Memory B cell (primary cell): ENCODE results near the gene RAP1B.
"Not testable (repeated sequence)": the region's sequence is repeated elsewhere in the genome, so short reads cannot be mapped to it uniquely, and the experiment has no call there.

Experiments used
- ATAC-seq: fragments of 150-1000 bp; cut with Tn5 transposase; 2 replicates; pipeline ENCODE4 v1.10.0; 2021; ENCODE audit warnings: low read depth, mild to moderate bottlenecking, moderate library complexity
- DNase-seq, 2 donors: peaks; one replicate each; pipeline ENCODE4 v3.0.0; 2022; ENCODE audit warnings: low spot score in 2 of 2
- H3K27ac Mint-ChIP-seq: one replicate; pipeline ENCODE4 v1.8.0; 2022; ENCODE audit warnings: mild to moderate bottlenecking, moderate library complexity, mixed read lengths
- H3K27me3 Mint-ChIP-seq: one replicate; pipeline ENCODE4 v1.8.0; 2022; ENCODE audit warnings: mixed read lengths
- H3K36me3 Mint-ChIP-seq: one replicate; pipeline ENCODE4 v1.8.0; 2022; ENCODE audit warnings: mild to moderate bottlenecking, mixed read lengths
- H3K4me1 Mint-ChIP-seq: one replicate; pipeline ENCODE4 v1.8.0; 2022; ENCODE audit warnings: mixed read lengths
- H3K4me3 Mint-ChIP-seq: one replicate; pipeline ENCODE4 v1.8.0; 2022; ENCODE audit warnings: mild to moderate bottlenecking, moderate library complexity, mixed read lengths
- H3K9me3 Mint-ChIP-seq: one replicate; pipeline ENCODE4 v1.8.0; 2022; ENCODE audit warnings: mixed read lengths

RAP1B gene

DNA sequence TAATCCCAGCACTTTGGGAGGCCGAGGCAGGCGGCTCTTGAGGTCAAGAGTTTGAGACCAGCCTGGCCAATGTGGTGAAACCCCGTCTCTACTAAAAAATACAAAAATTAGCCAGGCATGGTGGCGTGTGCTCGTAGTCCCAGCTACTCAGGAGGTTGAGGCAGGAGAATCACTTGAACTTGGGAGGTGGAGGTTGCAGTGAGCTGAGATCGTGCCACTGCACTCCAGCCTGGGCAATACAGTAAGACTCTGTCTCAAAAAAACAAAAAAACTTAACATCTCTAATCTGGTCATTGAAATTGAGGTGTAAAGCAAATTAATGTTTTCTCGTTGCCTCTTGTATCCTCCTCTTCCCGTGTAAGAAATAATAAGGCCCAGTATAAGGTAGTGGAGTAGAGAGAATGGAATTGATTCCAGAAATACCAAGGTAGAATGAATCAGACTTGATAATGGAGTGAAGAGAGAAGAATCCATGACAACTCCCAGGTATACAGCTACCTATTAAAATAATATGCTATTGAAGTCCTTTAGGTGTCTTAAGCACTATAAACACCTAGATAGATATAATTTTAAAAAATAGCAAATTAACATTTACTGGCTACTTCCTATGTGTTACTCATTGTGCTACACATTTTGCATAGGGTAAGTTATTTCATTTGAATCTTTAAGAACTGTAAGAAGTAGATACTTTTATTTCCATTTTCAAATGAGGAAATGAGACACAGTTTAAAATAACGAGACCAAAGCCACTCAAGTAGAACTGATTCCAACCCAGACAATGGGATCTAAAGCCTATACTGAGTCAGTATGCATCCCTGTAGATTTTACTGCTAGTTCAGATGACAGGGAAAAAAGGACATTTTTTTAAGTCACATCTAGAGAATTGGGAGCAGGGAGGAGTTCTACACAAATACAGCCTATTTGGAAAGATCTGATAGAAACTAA is 23.2 kb downstream of the RAP1B start:
- ATAC-seq, result peak; percentile 69
- Mint-ChIP-seq H3K9me3 (no peaks in the 10 kb centered on the region), H3K4me1 (peaks cover 49% of the 10 kb centered on the region), H3K27me3 (no peaks in the 10 kb centered on the region), H3K36me3 (peaks cover 7% of the 10 kb centered on the region), H3K4me3 (peak overlapping the region; percentile 63), H3K27ac (peak overlapping the region; percentile 87)
- no peak for DNase-seq

GRCh38 chr12:68636268-68636667 is 25.6 kb downstream of the RAP1B start:
- Mint-ChIP-seq H3K27ac (no peak overlapping the region), H3K4me3 (no peak overlapping the region), H3K4me1 (peaks cover 40% of the 10 kb centered on the region), H3K27me3 (no peaks in the 10 kb centered on the region), H3K36me3 (peaks cover 4% of the 10 kb centered on the region), H3K9me3 (no peaks in the 10 kb centered on the region)
- ATAC-seq (no peak), DNase-seq (no peak)

DNA sequence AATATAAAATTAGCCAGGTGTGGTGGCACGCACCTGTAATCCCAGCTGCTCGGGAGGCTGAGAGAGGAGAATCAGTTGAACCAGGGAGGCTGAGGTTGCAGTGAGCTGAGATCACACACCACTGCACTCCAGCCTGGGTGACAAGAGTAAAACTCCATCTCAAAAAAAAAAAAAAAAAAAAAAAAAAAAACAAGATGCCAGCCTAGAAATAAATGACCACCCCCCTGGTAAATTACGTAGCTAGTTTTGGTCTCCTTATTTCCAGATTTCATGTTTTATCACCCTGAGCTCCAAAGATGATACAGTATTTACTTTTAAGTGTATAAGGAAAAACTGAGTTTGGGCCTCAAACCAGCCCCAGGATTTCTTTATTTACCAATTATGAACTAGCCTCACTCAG is 26.7 kb downstream of the RAP1B start:
- Mint-ChIP-seq H3K4me3 (peak overlapping the region; percentile 24), H3K4me1 (peaks cover 47% of the 10 kb centered on the region)
- H3K36me3 Mint-ChIP-seq, ATAC-seq, H3K9me3 Mint-ChIP-seq, DNase-seq, H3K27me3 Mint-ChIP-seq, H3K27ac Mint-ChIP-seq: not testable (repeated sequence)

- DNase-seq (no peak), ATAC-seq (peak; percentile 19)
- Mint-ChIP-seq H3K27me3 (no peaks in the 10 kb centered on the region), H3K4me1 (peaks cover 45% of the 10 kb centered on the region), H3K36me3 (peaks cover 5% of the 10 kb centered on the region), H3K9me3 (no peaks in the 10 kb centered on the region), H3K27ac (peak overlapping the region; percentile 9), H3K4me3 (peak overlapping the region; percentile 35)
Measured at GRCh38 chr12:68638171-68638570, 27.5 kb downstream of the RAP1B start.

GRCh38 chr12:68638721-68639395 is 28.2 kb downstream of the RAP1B start:
- no peak for ATAC-seq
- DNase-seq, result no peak
- peaks cover 5% of the 10 kb centered on the region for H3K36me3 Mint-ChIP-seq
- peaks cover 39% of the 10 kb centered on the region for H3K4me1 Mint-ChIP-seq
- no peaks in the 10 kb centered on the region for H3K9me3 Mint-ChIP-seq
- peak overlapping the region; percentile 9 for H3K27ac Mint-ChIP-seq
- peak overlapping the region; percentile 44 for H3K4me3 Mint-ChIP-seq
- H3K27me3 Mint-ChIP-seq, result no peaks in the 10 kb centered on the region

DNA sequence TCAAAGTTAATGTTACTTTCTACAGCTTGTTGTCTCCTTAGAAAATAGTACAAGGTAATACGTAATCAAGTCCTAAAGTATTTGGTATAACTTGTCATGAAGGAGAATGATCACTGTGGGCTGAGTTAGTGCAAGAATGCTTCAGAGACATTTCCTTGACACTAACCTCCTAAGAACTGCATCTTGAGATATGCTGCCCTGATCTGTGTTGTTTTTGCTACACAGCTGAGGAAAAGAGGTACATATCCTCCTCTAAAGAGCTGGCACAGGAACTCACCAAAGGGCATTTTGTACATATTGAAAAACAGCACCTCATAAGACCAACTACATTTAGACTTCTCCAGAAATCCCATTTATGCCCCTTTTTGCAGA is 28.7 kb downstream of the RAP1B start:
- peaks cover 3% of the 10 kb centered on the region for H3K36me3 Mint-ChIP-seq
- no peak for ATAC-seq
- H3K9me3 Mint-ChIP-seq, result no peaks in the 10 kb centered on the region
- no peak overlapping the region for H3K4me3 Mint-ChIP-seq
- H3K27ac Mint-ChIP-seq, result peak overlapping the region; percentile 9
- no peaks in the 10 kb centered on the region for H3K27me3 Mint-ChIP-seq
- peaks cover 35% of the 10 kb centered on the region for H3K4me1 Mint-ChIP-seq
- DNase-seq, result no peak

GRCh38 chr12:68641138-68641537 is 30.4 kb downstream of the RAP1B start:
- Mint-ChIP-seq H3K9me3 (no peaks in the 10 kb centered on the region), H3K27ac (peak overlapping the region; percentile 85), H3K36me3 (peaks cover 5% of the 10 kb centered on the region), H3K4me1 (peaks cover 36% of the 10 kb centered on the region), H3K4me3 (peak overlapping the region; percentile 63), H3K27me3 (no peaks in the 10 kb centered on the region)
- ATAC-seq, result peak; percentile 91
- peak in 1 of 2 donors; percentile 26 for DNase-seq

GRCh38 chr12:68646484-68646883 is 35.8 kb downstream of the RAP1B start:
- Mint-ChIP-seq H3K4me3 (no peak overlapping the region), H3K36me3 (peaks cover 7% of the 10 kb centered on the region), H3K4me1 (peaks cover 26% of the 10 kb centered on the region), H3K27me3 (no peaks in the 10 kb centered on the region), H3K9me3 (no peaks in the 10 kb centered on the region), H3K27ac (peak overlapping the region; percentile 65)
- DNase-seq (no peak), ATAC-seq (no peak)

DNA sequence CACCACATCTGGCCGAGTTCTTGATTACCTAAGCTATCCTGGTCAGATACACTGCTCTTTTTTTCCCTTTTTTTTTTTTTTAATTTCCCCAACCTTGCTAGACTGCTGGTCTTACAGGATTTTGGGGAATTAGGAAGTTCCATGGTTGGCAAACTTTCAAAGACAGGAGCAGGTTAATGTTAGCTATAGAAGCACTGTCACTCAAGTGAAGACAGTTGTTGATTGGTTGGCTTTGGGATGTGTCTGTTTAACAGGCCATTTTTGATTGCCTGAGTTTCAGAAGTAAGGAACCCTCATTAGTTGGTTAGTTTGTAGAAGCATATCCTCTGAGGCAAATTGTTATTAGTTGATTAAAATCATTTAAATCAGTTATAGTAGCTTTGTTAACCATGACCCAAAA is 36.8 kb downstream of the RAP1B start:
- no peaks in the 10 kb centered on the region for H3K9me3 Mint-ChIP-seq
- H3K4me1 Mint-ChIP-seq, result peaks cover 17% of the 10 kb centered on the region
- H3K4me3 Mint-ChIP-seq, result no peak overlapping the region
- DNase-seq (no peak), ATAC-seq (no peak)
- peak overlapping the region; percentile 70 for H3K27ac Mint-ChIP-seq
- no peaks in the 10 kb centered on the region for H3K27me3 Mint-ChIP-seq
- peaks cover 5% of the 10 kb centered on the region for H3K36me3 Mint-ChIP-seq

GRCh38 chr12:68648179-68648578 is 37.5 kb downstream of the RAP1B start:
- DNase-seq (no peak), ATAC-seq (no peak)
- H3K27ac Mint-ChIP-seq, result peak overlapping the region; percentile 70
- no peaks in the 10 kb centered on the region for H3K27me3 Mint-ChIP-seq
- no peaks in the 10 kb centered on the region for H3K9me3 Mint-ChIP-seq
- no peak overlapping the region for H3K4me3 Mint-ChIP-seq
- peaks cover 15% of the 10 kb centered on the region for H3K4me1 Mint-ChIP-seq
- H3K36me3 Mint-ChIP-seq, result peaks cover 5% of the 10 kb centered on the region

DNA sequence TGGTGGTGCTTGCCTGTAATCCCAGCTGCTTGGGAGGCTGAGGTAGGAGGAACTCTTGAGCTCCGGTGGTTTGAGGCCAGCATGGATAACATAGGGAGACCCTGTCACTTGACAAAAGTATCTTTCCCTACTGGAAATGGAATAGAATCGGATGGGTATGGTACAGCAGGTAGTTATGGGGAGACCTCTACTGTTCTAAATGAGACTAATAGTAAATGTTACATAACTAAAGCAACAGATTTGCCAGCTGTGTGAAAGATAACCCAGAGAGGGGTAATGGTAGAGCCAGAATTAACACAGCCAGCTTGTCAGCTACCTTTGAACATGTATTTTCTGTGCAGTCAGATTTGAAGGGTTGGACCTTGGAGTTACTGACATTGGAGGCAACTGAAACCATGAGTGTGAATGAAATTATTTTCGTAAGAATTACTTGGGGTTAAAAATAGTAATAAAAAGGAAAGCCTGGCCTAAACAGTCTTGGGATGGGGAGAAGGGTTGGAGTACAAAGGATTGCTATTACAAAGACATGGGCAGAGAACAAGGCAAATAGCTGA is 54.4 kb downstream of the RAP1B start:
- no peaks in the 10 kb centered on the region for H3K27me3 Mint-ChIP-seq
- no peak overlapping the region for H3K4me3 Mint-ChIP-seq
- ATAC-seq, result no peak
- no peak for DNase-seq
- no peaks in the 10 kb centered on the region for H3K36me3 Mint-ChIP-seq
- H3K9me3 Mint-ChIP-seq, result no peaks in the 10 kb centered on the region
- H3K27ac Mint-ChIP-seq, result peak overlapping the region; percentile 80
- H3K4me1 Mint-ChIP-seq, result peaks cover 7% of the 10 kb centered on the region

GRCh38 chr12:68667291-68667690 is 56.6 kb downstream of the RAP1B start:
- ATAC-seq (no peak), DNase-seq (no peak)
- Mint-ChIP-seq H3K4me3 (no peak overlapping the region), H3K27me3 (no peaks in the 10 kb centered on the region), H3K4me1 (peaks cover 9% of the 10 kb centered on the region), H3K27ac (no peak overlapping the region), H3K9me3 (no peaks in the 10 kb centered on the region), H3K36me3 (no peaks in the 10 kb centered on the region)

DNA sequence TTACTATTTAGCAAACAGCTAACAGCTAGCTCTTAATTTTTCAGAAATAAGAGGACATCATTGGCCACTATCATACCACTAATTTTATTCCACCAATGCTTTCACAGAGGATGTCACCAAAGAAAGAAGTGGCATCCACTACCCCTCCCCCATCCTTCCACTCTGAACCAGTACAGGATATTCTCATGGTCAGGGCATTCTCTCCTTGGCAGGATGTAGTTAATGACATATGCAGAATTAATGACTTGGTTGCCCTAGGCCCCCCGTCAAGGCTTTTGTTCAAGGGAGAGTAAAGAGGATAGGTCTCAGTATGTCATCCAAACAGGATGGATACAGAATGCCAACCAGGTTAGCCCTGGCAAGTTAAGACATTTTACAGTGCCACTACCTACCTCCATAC is 57.2 kb downstream of the RAP1B start:
- Mint-ChIP-seq H3K4me1 (peaks cover 9% of the 10 kb centered on the region), H3K9me3 (no peaks in the 10 kb centered on the region), H3K4me3 (no peak overlapping the region), H3K36me3 (no peaks in the 10 kb centered on the region), H3K27ac (no peak overlapping the region), H3K27me3 (no peaks in the 10 kb centered on the region)
- DNase-seq (no peak), ATAC-seq (no peak)

GRCh38 chr12:68671179-68671578 is 60.5 kb downstream of the RAP1B start:
- Mint-ChIP-seq H3K9me3 (no peaks in the 10 kb centered on the region), H3K27ac (no peak overlapping the region), H3K36me3 (no peaks in the 10 kb centered on the region), H3K4me1 (peaks cover 4% of the 10 kb centered on the region), H3K4me3 (no peak overlapping the region), H3K27me3 (no peaks in the 10 kb centered on the region)
- ATAC-seq (no peak), DNase-seq (no peak)
